H1 (cell line): ENCODE measurements around the gene GPR171. TPM values are rescaled to one million over a fixed set of nuclear protein-coding genes. Genes with fewer than 3 reads are reported as not detected.

Source experiments
- CHD1 ChIP-seq: IDR thresholded peaks from 2 replicates; pipeline ENCODE4 v1.6.1; 2012; ENCODE audit warnings: low read depth, low read length, improper control_type of control experiment
- CHD2 ChIP-seq: IDR thresholded peaks from 2 replicates; pipeline ENCODE4 v1.6.1; 2012; ENCODE audit warnings: low read length, improper control_type of control experiment
- FOSL1 ChIP-seq: IDR thresholded peaks from 2 replicates; pipeline ENCODE4 v1.6.1; 2011; ENCODE audit warnings: mild to moderate bottlenecking, low read depth, low read length, moderate library complexity; ENCODE audit not compliant: insufficient read depth
- SIN3A ChIP-seq, 2 experiments: IDR thresholded peaks in 1 of 2; conservative IDR thresholded peaks in 1 of 2; 2 replicates each; pipeline ENCODE4 v1.6.1; 2011 to 2012; ENCODE audit warnings: low read length in 2 of 2, improper control_type of control experiment in 1 of 2, low read depth in 1 of 2, mild to moderate bottlenecking in 1 of 2
- SIX5 ChIP-seq: IDR thresholded peaks from 2 replicates; pipeline ENCODE4 v1.6.1; 2011; ENCODE audit warnings: mild to moderate bottlenecking, low read depth, low read length
- polyA plus RNA-seq, 7 experiments: library from polyadenylated mRNA; depleted of rRNA in 3 of 7; stranded (reverse) in 5 of 7; unstranded in 2 of 7; fragments of >200 nt in 5 of 7; fragments of 200-250 nt in 2 of 7; gene quantifications; 1 replicate in 5 of 7; 2 replicates in 1 of 7; 4 replicates in 1 of 7; pipeline versions ENCODE4 v1.2.1 to v1.2.3, GENCODE V29; 2011 to 2013; ENCODE audit warnings: missing spikeins in 2 of 7, mixed read lengths in 2 of 7
- total RNA-seq: library from RNA; stranded (reverse); fragmentation: NEBNext Ultra II Directional; extraction: Animal tissue kit (Norgen Biotek cat#: 25700); gene quantifications from 2 replicates; pipeline ENCODE4 v1.2.1, GENCODE V29; 2021

The GPR171 gene
- total and polyA plus RNA-seq, 2 of the 8 experiments (the other 6 are each of a cell fraction or from before 2014, with no cell fraction given) = not detected

GRCh38 chr3:151197981-151198767, 4.8 kb downstream of the GPR171 start (continued):
- TF ChIP-seq CHD2 (no peak), SIN3A (conservative IDR thresholded peaks at IDR 0.05 in 1 of 2, IDR thresholded peaks at IDR 0.05 in 1 of 2; ENCODE audit: low read depth in 1 of 2, low read length in 2 of 2) (no peak), CHD1 (no peak), FOSL1 (no peak), SIX5 (no peak)
